Smooth muscle cell (in vitro differentiated cells): Measurements from ENCODE around the gene SLC12A3. TPM values are rescaled to one million over a fixed set of nuclear protein-coding genes. Genes with fewer than 3 reads are reported as not detected.
"Not testable (repeated sequence)": the region's sequence is repeated elsewhere in the genome, so short reads cannot be mapped to it uniquely, and the experiment has no call there.

Experiments used
- DNase-seq: peaks from one replicate; lab custom pipeline; 2025; ENCODE audit not compliant: unreplicated experiment; lab: John Stamatoyannopoulos, UW
- H2AFZ ChIP-seq: fragments of 200-600 bp; sonication (generic); 2 replicates; pipeline ENCODE4 v1.6.0; 2016; ENCODE audit warnings: antibody characterized with exemption, low read depth, mild to moderate bottlenecking
- H3F3A ChIP-seq: fragments of 200-600 bp; sonication (generic); 2 replicates; pipeline ENCODE4 v1.6.0; 2017; ENCODE audit warnings: antibody characterized with exemption, low read depth
- H3K27ac ChIP-seq: fragments of 200-600 bp; sonication (generic); 2 replicates; pipeline ENCODE4 v1.5.1; 2016; ENCODE audit warnings: low read depth, mild to moderate bottlenecking
- H3K27me3 ChIP-seq: fragments of 200-600 bp; sonication (generic); 2 replicates; pipeline ENCODE4 v1.6.1; 2016; ENCODE audit warnings: low read depth, mild to moderate bottlenecking
- H3K36me3 ChIP-seq: fragments of 200-600 bp; sonication (generic); 2 replicates; pipeline ENCODE4 v1.5.1; 2016; ENCODE audit warnings: low read depth
- H3K4me1 ChIP-seq: fragments of 200-600 bp; sonication (generic); 2 replicates; pipeline ENCODE4 v1.5.1; 2016; ENCODE audit warnings: low read depth
- H3K4me2 ChIP-seq: fragments of 200-600 bp; sonication (generic); 2 replicates; pipeline ENCODE4 v1.6.0; 2016; ENCODE audit warnings: mild to moderate bottlenecking
- H3K4me3 ChIP-seq: fragments of 200-600 bp; sonication (generic); 2 replicates; pipeline ENCODE4 v1.5.1; 2016; ENCODE audit warnings: mild to moderate bottlenecking
- H3K79me2 ChIP-seq: fragments of 200-600 bp; sonication (generic); 2 replicates; pipeline ENCODE4 v1.6.0; 2016; ENCODE audit warnings: low read depth, mild to moderate bottlenecking
- H3K9ac ChIP-seq: fragments of 200-600 bp; sonication (generic); 2 replicates; pipeline ENCODE4 v1.6.0; 2016; ENCODE audit warnings: low read depth
- H3K9me3 ChIP-seq: fragments of 200-600 bp; sonication (generic); replicated peaks from 2 replicates; pipeline ENCODE4 v1.5.1; 2016; ENCODE audit warnings: low read depth
- H4K20me1 ChIP-seq: fragments of 200-600 bp; sonication (generic); 2 replicates; pipeline ENCODE4 v1.6.0; 2016; ENCODE audit warnings: low read depth
- CTCF ChIP-seq: fragments of 200-600 bp; sonication (generic); IDR thresholded peaks from 2 replicates; pipeline ENCODE4 v1.5.1; 2017; ENCODE audit warnings: borderline replicate concordance, mild to moderate bottlenecking, antibody characterized with exemption; ENCODE audit not compliant: insufficient read depth, poor library complexity, severe bottlenecking
- WGBS: methylation state at CpG from one replicate; pipeline ENCODE4 v1.1.7; 2016; ENCODE audit warnings: low lambda C conversion rate; 5-methylcytosine and 5-hydroxymethylcytosine counted together
- polyA plus RNA-seq: library from polyadenylated mRNA; unstranded; fragments of >200 nt; fragmentation: Nextera tagmentation; extraction: Ambion mirVana; gene quantifications from 2 replicates; pipeline ENCODE4 v1.2.1, GENCODE V29; 2016
- total RNA-seq: library from RNA; depleted of rRNA; stranded (reverse); fragments of >200 nt; gene quantifications from 2 replicates; pipeline ENCODE4 v1.2.3, GENCODE V29; 2014

Gene SLC12A3
- total and polyA plus RNA-seq, 2 experiments from 2014 or later = not detected

- Histone ChIP-seq H3K27ac (no peak overlapping the region), H3F3A (no peaks in the 10 kb centered on the region), H4K20me1 (no peaks in the 10 kb centered on the region), H3K9ac (no peak overlapping the region), H3K4me3 (no peak overlapping the region), H2AFZ (no peak overlapping the region), H3K4me2 (no peak overlapping the region), H3K79me2 (no peaks in the 10 kb centered on the region), H3K9me3 (no peaks in the 10 kb centered on the region), H3K27me3 (no peaks in the 10 kb centered on the region), H3K36me3 (no peaks in the 10 kb centered on the region), H3K4me1 (no peaks in the 10 kb centered on the region)
- TF ChIP-seq CTCF = no peak
- DNase-seq = no peak
- WGBS = 95% methylated on average over 4 of the region's 4 CpGs
These were observed 15.7 kb downstream of the SLC12A3 start for GRCh38 chr16:56880685-56881084.

- Histone ChIP-seq H3K4me1 (no peaks in the 10 kb centered on the region), H4K20me1 (no peaks in the 10 kb centered on the region), H3K9me3 (no peaks in the 10 kb centered on the region), H3K36me3 (no peaks in the 10 kb centered on the region), H2AFZ (no peak overlapping the region), H3F3A (no peaks in the 10 kb centered on the region), H3K79me2 (no peaks in the 10 kb centered on the region), H3K4me2 (no peak overlapping the region), H3K27ac (no peak overlapping the region), H3K4me3 (no peak overlapping the region), H3K9ac (no peak overlapping the region), H3K27me3 (no peaks in the 10 kb centered on the region)
- 83% methylated on average over 8 of the region's 8 CpGs for WGBS
- DNase-seq = no peak
- no peak for TF ChIP-seq CTCF
These were observed 17.2 kb downstream of the SLC12A3 start for GRCh38 chr16:56882077-56882800.

GRCh38 chr16:56883586-56883985, 18.6 kb downstream of the SLC12A3 start:
- WGBS = 100% methylated on average over 2 of the region's 2 CpGs
- no peaks in the 10 kb centered on the region for H3K36me3 ChIP-seq
- no peaks in the 10 kb centered on the region for H3K9me3 ChIP-seq
- no peaks in the 10 kb centered on the region for H4K20me1 ChIP-seq
- no peak for DNase-seq
- no peaks in the 10 kb centered on the region for H3K79me2 ChIP-seq
- H3K9ac ChIP-seq = no peak overlapping the region
- no peak for TF ChIP-seq CTCF
- no peak overlapping the region for H3K4me3 ChIP-seq
- no peaks in the 10 kb centered on the region for H3K4me1 ChIP-seq
- no peaks in the 10 kb centered on the region for H3K27me3 ChIP-seq
- H3K27ac ChIP-seq = no peak overlapping the region
- H3K4me2 ChIP-seq = no peak overlapping the region
- no peaks in the 10 kb centered on the region for H3F3A ChIP-seq
- no peak overlapping the region for H2AFZ ChIP-seq

GRCh38 chr16:56884026-56884582, 19.1 kb downstream of the SLC12A3 start:
- no peak for DNase-seq
- Histone ChIP-seq H3K79me2 (no peaks in the 10 kb centered on the region), H3K4me2 (no peak overlapping the region), H3K27ac (no peak overlapping the region), H3K9ac (no peak overlapping the region), H2AFZ (no peak overlapping the region), H4K20me1 (no peaks in the 10 kb centered on the region), H3F3A (no peaks in the 10 kb centered on the region), H3K27me3 (no peaks in the 10 kb centered on the region), H3K9me3 (no peaks in the 10 kb centered on the region), H3K4me1 (no peaks in the 10 kb centered on the region), H3K4me3 (no peak overlapping the region), H3K36me3 (no peaks in the 10 kb centered on the region)
- 94% methylated on average over 13 of the region's 14 CpGs for WGBS
- TF ChIP-seq CTCF = no peak

- H2AFZ ChIP-seq, H3F3A ChIP-seq, H3K27me3 ChIP-seq, H3K4me2 ChIP-seq, H3K79me2 ChIP-seq, H3K9ac ChIP-seq, H3K4me1 ChIP-seq, H3K27ac ChIP-seq, H3K36me3 ChIP-seq, DNase-seq, H3K9me3 ChIP-seq, H4K20me1 ChIP-seq, H3K4me3 ChIP-seq: not testable (repeated sequence)
- 92% methylated on average over 13 of the region's 13 CpGs for WGBS
These were observed 19.9 kb downstream of the SLC12A3 start for GRCh38 chr16:56884929-56885328.
